Endothelial cell of umbilical vein (primary cell): ENCODE results near the gene N4BP2. TPM values are rescaled to one million over a fixed set of nuclear protein-coding genes. Genes with fewer than 3 reads are reported as not detected.

Experiments used
- BruUV-seq: library from RNA; stranded (reverse); fragments of 400-500 nt; replicated peaks from 2 replicates; lab custom pipeline; 2021; lab: Mats Ljungman, UMichigan
- CTCF ChIA-PET: fragments of 300-600, 350-600 bp; sonication (Branson Sonifier 250); formaldehyde crosslinking; loops from one replicate; lab custom pipeline; 2021; ENCODE audit warnings: antibody characterized with exemption, inconsistent platforms; lab: Charles Lee
- POLR2A ChIA-PET: fragments of 300-600, 350-600 bp; sonication (Branson Sonifier 250); formaldehyde crosslinking; loops from one replicate; lab custom pipeline; 2021; ENCODE audit warnings: antibody characterized with exemption, inconsistent platforms; lab: Charles Lee
- DNase-seq: peaks from one replicate; pipeline ENCODE4 v3.0.0-alpha.2; 2011; ENCODE audit warnings: low read depth, low spot score
- FAIRE-seq: peaks from 2 replicates; lab custom pipeline; 2011; peaks lifted over from hg19 to GRCh38; lab: Jason Lieb, UNC
- H2AFZ ChIP-seq: 2 replicates; pipeline ENCODE4 v1.6.0; 2012; ENCODE audit warnings: low read depth, low read length, control low read depth, inconsistent platforms
- H3K27ac ChIP-seq: 2 replicates; pipeline ENCODE4 v1.5.1; 2011; ENCODE audit warnings: low read depth, mild to moderate bottlenecking, control low read depth, low read length, moderate library complexity; ENCODE audit not compliant: insufficient read depth
- H3K27me3 ChIP-seq, 2 experiments: 2 replicates each; pipeline versions ENCODE4 v1.6.0 to v1.6.1; 2011; ENCODE audit warnings: low read length in 2 of 2, mixed read lengths in 1 of 2; ENCODE audit not compliant: control insufficient read depth in 2 of 2, insufficient read depth in 2 of 2
- H3K36me3 ChIP-seq, 2 experiments: 2 replicates in 1 of 2; 3 replicates in 1 of 2; pipeline ENCODE4 v1.5.1; 2011; ENCODE audit warnings: low read length in 2 of 2, mild to moderate bottlenecking in 1 of 2, moderate library complexity in 1 of 2; ENCODE audit not compliant: control insufficient read depth in 2 of 2, insufficient read depth in 2 of 2; ENCODE audit errors: extremely low read depth in 1 of 2
- H3K4me1 ChIP-seq: 3 replicates; pipeline ENCODE4 v1.5.1; 2011; ENCODE audit warnings: mild to moderate bottlenecking, low read length; ENCODE audit not compliant: control insufficient read depth, insufficient read depth; ENCODE audit errors: extremely low read depth
- H3K4me2 ChIP-seq: 2 replicates; pipeline ENCODE4 v1.6.1; 2011; ENCODE audit warnings: low read length, control low read depth, mixed read lengths; ENCODE audit not compliant: insufficient read depth
- H3K4me3 ChIP-seq, 3 experiments: fragments of 200-600 bp in 1 of 3; sonication (generic), shearing (Covaris generic) in 1 of 3; replicated peaks in 1 of 3; 2 replicates each; pipeline ENCODE4 v1.5.1; 2011 to 2016; ENCODE audit warnings: control low read depth in 3 of 3, low read length in 3 of 3, mild to moderate bottlenecking in 2 of 3, inconsistent platforms in 1 of 3, low read depth in 1 of 3, moderate library complexity in 1 of 3; ENCODE audit not compliant: insufficient read depth in 1 of 3
- H3K79me2 ChIP-seq: 2 replicates; pipeline ENCODE4 v1.6.0; 2012; ENCODE audit warnings: low read length, inconsistent platforms; ENCODE audit not compliant: control insufficient read depth, insufficient read depth
- H3K9ac ChIP-seq: replicated peaks from 2 replicates; pipeline ENCODE3; 2011; ENCODE audit warnings: low read length, control low read depth; ENCODE audit not compliant: insufficient read depth; ENCODE audit errors: extremely low read depth
- H3K9me1 ChIP-seq: replicated peaks from 3 replicates; pipeline ENCODE4 v1.6.0; 2011; ENCODE audit warnings: mild to moderate bottlenecking, low read length; ENCODE audit not compliant: control insufficient read depth, insufficient read depth; ENCODE audit errors: extremely low read depth
- H3K9me3 ChIP-seq: replicated peaks from 2 replicates; pipeline ENCODE4 v1.5.1; 2012; ENCODE audit warnings: low read length, inconsistent platforms; ENCODE audit not compliant: control insufficient read depth, insufficient read depth
- H4K20me1 ChIP-seq: replicated peaks from 2 replicates; pipeline ENCODE3; 2011; ENCODE audit warnings: mild to moderate bottlenecking, low read length; ENCODE audit not compliant: control insufficient read depth, insufficient read depth; ENCODE audit errors: extremely low read depth
- CTCF ChIP-seq, 2 donors: IDR thresholded peaks; 1 replicate in 1 of 2; 2 replicates in 1 of 2; pipeline ENCODE4 v1.5.1; 2011; ENCODE audit warnings: low read length in 2 of 2, mild to moderate bottlenecking in 2 of 2, moderate library complexity in 2 of 2, control low read depth in 1 of 2, inconsistent platforms in 1 of 2, low read depth in 1 of 2; ENCODE audit not compliant: insufficient read depth in 1 of 2; ENCODE audit errors: extremely low read depth in 1 of 2
- EZH2 ChIP-seq: IDR thresholded peaks from 2 replicates; pipeline ENCODE4 v1.6.1; 2012; ENCODE audit warnings: borderline replicate concordance, low read depth, mild to moderate bottlenecking, moderate library complexity, low read length, inconsistent platforms; ENCODE audit not compliant: severe bottlenecking
- FOS ChIP-seq: IDR thresholded peaks from 2 replicates; pipeline ENCODE4 v1.6.1; 2011; ENCODE audit warnings: mild to moderate bottlenecking, low read length, moderate library complexity, borderline replicate concordance; ENCODE audit not compliant: insufficient read depth
- GATA2 ChIP-seq: IDR thresholded peaks from 2 replicates; pipeline ENCODE4 v1.7.0; 2011; ENCODE audit warnings: low read depth, mild to moderate bottlenecking, moderate library complexity, mixed read lengths, low read length; ENCODE audit not compliant: insufficient read length, insufficient read depth
- JUN ChIP-seq: IDR thresholded peaks from 2 replicates; pipeline ENCODE4 v1.6.1; 2011; ENCODE audit warnings: borderline replicate concordance, low read depth; ENCODE audit not compliant: insufficient read length, insufficient read depth
- MAX ChIP-seq: IDR thresholded peaks from 2 replicates; pipeline ENCODE4 v1.6.1; 2011; ENCODE audit not compliant: insufficient read depth, insufficient read length
- MYC ChIP-seq: IDR thresholded peaks from one replicate; pipeline ENCODE4 v1.6.1; 2011; ENCODE audit warnings: mild to moderate bottlenecking, low read depth, low read length
- POLR2A ChIP-seq: IDR thresholded peaks from 2 replicates; pipeline ENCODE4 v1.6.1; 2012; ENCODE audit warnings: low read depth, mild to moderate bottlenecking, control low read depth, low read length
- POLR2AphosphoS5 ChIP-seq: IDR thresholded peaks from 2 replicates; pipeline ENCODE4 v1.6.1; 2012; ENCODE audit warnings: low read depth, mild to moderate bottlenecking, control low read depth, low read length, moderate library complexity; ENCODE audit not compliant: insufficient read depth
- dilution Hi-C: fragments of 300-500 bp; cut with MboI; formaldehyde crosslinking; loops from one replicate; pipeline ENCODE4 v1.15.0; 2019; ENCODE audit warnings: low sequenced_read_pairs; ENCODE audit not compliant: extremely low pct_ligation_motif_present
- intact Hi-C: fragments of 100-400 bp; cut with micrococcal nuclease; formaldehyde crosslinking; loops from one replicate; pipeline ENCODE4 v1.10.0; 2022
- polyA plus RNA-seq, 4 experiments: library from polyadenylated mRNA; depleted of rRNA in 3 of 4; stranded (reverse) in 3 of 4; unstranded in 1 of 4; fragments of >200 nt; gene quantifications; 2 replicates each; pipeline versions ENCODE4 v1.2.1 to v1.2.3, GENCODE V29; 2011 to 2012; ENCODE audit warnings: missing spikeins in 1 of 4
- total RNA-seq: library from RNA; stranded (reverse); gene quantifications from 2 replicates; pipeline ENCODE4 v1.2.3, GENCODE V29; 2021

N4BP2 gene
- total and polyA plus RNA-seq, 2 donors (not counting 3 experiments of a cell fraction or from before 2014, with no cell fraction given) = 0.87 to 6.9 TPM

GRCh38 chr4:40124690-40125089, 68.0 kb downstream of the N4BP2 start:
- DNase-seq = no peak
- intact Hi-C loops (no loop called here), dilution Hi-C loops (no loop called here)
- H3K4me2 ChIP-seq = no peak overlapping the region
- H3K9me3 ChIP-seq = no peaks in the 10 kb centered on the region
- no peak for FAIRE-seq
- no peak overlapping the region for H3K27ac ChIP-seq
- no peak for TF ChIP-seq CTCF (IDR thresholded peaks at IDR 0.05; ENCODE audit: extremely low read depth in 1 of 2, insufficient read depth in 1 of 2, low read depth in 1 of 2, low read length in 2 of 2)
- TF ChIP-seq POLR2A = no peak
- TF ChIP-seq JUN = no peak
- TF ChIP-seq MYC = no peak
- TF ChIP-seq EZH2 = no peak
- TF ChIP-seq MAX = no peak
- TF ChIP-seq FOS = no peak
- TF ChIP-seq GATA2 = no peak
- TF ChIP-seq POLR2AphosphoS5 = no peak
- no peaks in the 10 kb centered on the region for H3K79me2 ChIP-seq
- no peak overlapping the region for H2AFZ ChIP-seq
- ChIA-PET POLR2A (no interaction called here), CTCF (no interaction called here)
- H3K4me1 ChIP-seq = peaks cover 18% of the 10 kb centered on the region
- no peaks in the 10 kb centered on the region for H3K36me3 ChIP-seq
- H3K9me1 ChIP-seq = no peaks in the 10 kb centered on the region
- BruUV-seq = no TSS peak
- no peaks in the 10 kb centered on the region for H3K27me3 ChIP-seq
- H3K4me3 ChIP-seq = no peak overlapping the region
- H4K20me1 ChIP-seq = no peaks in the 10 kb centered on the region
- no peak overlapping the region for H3K9ac ChIP-seq
